ENCODE results near the gene MUC5B.

The MUC5B gene

DNA sequence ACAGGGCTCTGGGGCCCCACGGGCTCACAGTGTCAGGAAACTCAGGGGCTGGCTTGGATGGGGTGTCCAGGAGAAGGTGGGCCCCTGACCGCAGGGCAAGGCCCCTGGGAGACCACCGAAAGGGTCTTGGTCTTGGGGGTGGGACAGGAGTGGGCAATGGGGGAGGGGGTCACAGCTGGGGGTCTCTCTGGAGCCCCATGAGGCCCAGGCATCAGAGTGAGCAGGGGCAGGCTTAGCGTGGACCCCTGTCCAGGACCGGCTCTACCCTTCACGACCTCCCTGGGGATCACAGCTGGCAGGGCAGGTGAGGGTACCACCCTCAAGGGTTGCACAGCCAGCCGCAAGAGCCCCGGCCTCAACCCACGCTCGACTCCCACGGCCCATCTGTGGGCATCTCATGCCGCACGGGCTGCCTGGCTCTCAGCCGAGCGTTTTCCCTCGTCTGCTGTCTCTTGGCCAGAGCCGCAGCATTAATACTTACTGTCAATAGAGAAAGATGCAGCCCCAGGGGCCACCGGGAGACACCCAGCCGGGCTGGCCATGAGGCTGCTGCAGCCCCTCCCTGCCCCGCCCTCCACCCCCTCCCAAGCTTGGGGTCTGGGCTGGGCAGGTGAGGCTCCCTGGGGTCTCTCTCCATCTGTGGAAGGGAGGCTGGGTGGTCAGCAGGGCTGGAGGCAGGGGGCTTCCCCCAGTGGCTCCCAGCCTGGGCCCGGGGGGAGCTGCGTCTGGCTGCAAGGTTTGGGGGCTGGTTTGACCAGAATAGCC, 662 bp downstream of the MUC5B start:
- in situ Hi-C loops (cut with HindIII; ENCODE audit: low sequenced_read_pairs): no loop called here
- TF ChIP-seq, protein P1, sequence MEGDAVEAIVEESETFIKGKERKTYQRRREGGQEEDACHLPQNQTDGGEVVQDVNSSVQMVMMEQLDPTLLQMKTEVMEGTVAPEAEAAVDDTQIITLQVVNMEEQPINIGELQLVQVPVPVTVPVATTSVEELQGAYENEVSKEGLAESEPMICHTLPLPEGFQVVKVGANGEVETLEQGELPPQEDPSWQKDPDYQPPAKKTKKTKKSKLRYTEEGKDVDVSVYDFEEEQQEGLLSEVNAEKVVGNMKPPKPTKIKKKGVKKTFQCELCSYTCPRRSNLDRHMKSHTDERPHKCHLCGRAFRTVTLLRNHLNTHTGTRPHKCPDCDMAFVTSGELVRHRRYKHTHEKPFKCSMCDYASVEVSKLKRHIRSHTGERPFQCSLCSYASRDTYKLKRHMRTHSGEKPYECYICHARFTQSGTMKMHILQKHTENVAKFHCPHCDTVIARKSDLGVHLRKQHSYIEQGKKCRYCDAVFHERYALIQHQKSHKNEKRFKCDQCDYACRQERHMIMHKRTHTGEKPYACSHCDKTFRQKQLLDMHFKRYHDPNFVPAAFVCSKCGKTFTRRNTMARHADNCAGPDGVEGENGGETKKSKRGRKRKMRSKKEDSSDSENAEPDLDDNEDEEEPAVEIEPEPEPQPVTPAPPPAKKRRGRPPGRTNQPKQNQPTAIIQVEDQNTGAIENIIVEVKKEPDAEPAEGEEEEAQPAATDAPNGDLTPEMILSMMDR (IDR thresholded peaks at IDR 0.05; ENCODE audit: low read depth, low read length): no peak
- no peak for DNase-seq (ENCODE audit: low read depth, low spot score)
- no peak overlapping the region for H3K4me3 ChIP-seq (ENCODE audit: low read depth, low read length)

DNA sequence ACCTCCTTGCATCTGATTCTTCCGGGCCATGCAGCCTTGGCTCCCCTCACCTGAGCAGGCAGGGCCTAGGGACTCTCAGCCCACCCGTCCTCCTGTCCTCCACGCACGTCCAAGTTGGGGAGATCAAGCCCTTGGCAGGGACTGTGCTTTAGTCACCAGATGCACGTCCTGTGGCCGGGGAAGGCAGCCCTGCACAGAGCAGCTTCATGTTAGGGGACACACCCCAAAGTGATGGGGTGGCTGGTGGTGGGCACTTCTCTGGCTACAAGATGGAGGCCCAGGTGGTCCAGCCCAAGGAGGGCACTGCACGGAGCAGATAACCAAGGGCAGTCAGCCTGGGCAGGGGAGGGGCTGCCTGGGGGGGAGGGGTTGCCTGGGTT, 1.2 kb downstream of the MUC5B start:
- TF ChIP-seq, protein P1 (IDR thresholded peaks at IDR 0.05; ENCODE audit: low read depth, low read length): no peak
- no peak for DNase-seq (ENCODE audit: low read depth, low spot score)
- H3K4me3 ChIP-seq (ENCODE audit: low read depth, low read length): no peak overlapping the region
- in situ Hi-C loops (cut with HindIII; ENCODE audit: low sequenced_read_pairs): no loop called here

DNA sequence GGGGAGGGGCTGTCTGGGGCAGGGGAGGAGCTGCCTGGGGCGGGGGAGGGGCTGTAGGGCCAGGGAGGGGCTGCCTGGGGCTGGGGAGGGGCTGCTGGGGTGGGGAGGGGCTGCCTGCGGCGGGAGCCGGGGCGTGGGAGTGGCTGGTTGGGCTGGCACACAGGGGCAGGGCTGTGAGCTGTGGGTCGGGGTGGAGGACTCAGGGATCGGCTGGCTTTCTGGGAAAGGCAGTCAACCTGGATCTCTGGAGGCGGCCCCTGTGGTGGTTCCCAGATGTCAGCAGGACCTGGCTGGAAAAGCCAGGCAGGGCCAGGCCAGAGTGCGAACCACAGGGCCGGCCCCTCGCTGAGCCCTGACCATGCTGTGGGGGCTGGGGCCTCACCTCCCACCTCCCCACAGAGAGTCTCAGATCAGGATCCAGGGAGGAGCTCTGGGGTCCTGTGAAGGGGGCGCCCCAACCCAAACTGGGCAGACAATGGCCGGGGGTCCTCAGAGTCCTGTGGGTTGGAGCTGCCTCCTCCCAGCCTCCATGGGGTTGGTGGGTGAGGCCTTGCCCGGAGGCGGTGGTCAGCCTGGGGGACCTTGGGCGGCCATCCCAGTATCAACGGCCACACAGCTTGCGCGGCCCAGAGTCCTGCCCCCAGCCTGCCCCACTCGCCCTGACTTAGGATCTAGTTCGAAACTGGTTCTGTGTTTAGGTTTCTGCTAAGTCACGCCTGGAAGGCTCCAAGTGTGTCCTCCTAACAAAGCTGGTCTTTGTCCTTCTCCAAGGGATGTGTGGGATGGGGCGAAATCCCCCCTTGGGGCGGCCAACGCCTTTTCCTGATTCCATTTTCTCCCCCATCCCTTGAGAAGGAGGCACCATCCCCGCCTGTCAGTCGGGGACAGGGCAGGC, 1.9 kb downstream of the MUC5B start:
- in situ Hi-C loops (cut with HindIII; ENCODE audit: low sequenced_read_pairs): no loop called here
- no peak overlapping the region for H3K4me3 ChIP-seq (ENCODE audit: low read depth, low read length)
- TF ChIP-seq, protein P1 (IDR thresholded peaks at IDR 0.05; ENCODE audit: low read depth, low read length): no peak
- no peak for DNase-seq (ENCODE audit: low read depth, low spot score)

DNA sequence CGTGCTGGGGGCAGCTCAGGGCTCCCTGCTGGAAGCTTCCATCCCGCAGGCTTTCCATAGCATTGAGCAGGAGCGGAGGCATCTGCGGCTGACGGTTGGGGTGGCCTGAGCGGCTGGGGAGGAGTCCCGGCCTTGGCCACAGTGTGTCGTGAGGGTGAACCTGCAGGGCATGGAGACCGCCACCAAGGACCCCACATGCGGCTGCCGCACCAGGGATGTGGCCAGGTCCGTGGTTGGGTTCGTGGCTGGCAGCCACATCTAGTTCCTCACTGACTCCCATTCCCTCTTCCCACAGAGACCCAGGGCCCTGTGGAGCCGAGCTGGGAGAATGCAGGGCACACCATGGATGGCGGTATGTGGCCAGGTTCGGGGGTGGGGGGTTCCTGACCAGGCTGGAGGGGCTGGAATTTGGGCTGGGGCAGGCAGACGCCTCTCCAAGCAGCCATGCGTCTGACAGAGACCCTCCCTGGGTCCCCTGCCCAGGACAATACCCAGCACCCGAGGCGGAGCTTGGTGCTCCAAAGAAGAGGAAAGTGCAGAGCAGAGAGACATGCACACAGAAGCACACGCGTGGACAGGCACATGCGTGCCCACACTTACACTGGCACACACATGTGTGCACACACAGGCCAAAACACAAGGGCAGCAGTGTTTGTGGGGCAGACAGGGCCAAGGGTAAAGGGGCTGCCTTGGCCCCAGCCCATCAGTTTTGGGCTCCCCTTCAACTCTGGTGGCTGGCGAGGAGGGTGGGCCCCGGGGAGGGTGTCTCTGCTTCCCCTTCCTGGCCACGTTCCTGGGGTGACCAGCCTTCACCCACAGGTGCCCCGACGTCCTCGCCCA, 2.7 kb downstream of the MUC5B start:
- DNase-seq (ENCODE audit: low read depth, low spot score): no peak
- no peak overlapping the region for H3K4me3 ChIP-seq (ENCODE audit: low read depth, low read length)
- in situ Hi-C loops (cut with HindIII; ENCODE audit: low sequenced_read_pairs): no loop called here
- TF ChIP-seq, protein P1 (IDR thresholded peaks at IDR 0.05; ENCODE audit: low read depth, low read length): no peak

- in situ Hi-C loops (cut with HindIII; ENCODE audit: low sequenced_read_pairs): no loop called here
- no peak overlapping the region for H3K4me3 ChIP-seq (ENCODE audit: low read depth, low read length)
Measured at GRCh38 chr11:1226226-1226985, 3.5 kb downstream of the MUC5B start.

More at GRCh38 chr11:1226226-1226985, 3.5 kb downstream of the MUC5B start:
- TF ChIP-seq, protein P1 (IDR thresholded peaks at IDR 0.05; ENCODE audit: low read depth, low read length): peak; percentile 18
- no peak for DNase-seq (ENCODE audit: low read depth, low spot score)
